A673 (cell line): ENCODE results near the gene ANKRD12.
"Not testable (repeated sequence)": the region's sequence is repeated elsewhere in the genome, so short reads cannot be mapped to it uniquely, and the experiment has no call there.

Experiments used
- EZH2 ChIP-seq: fragments of 200-600 bp; sonication (generic); IDR thresholded peaks from 2 replicates; pipeline ENCODE4 v1.6.1; 2017; ENCODE audit warnings: borderline replicate concordance, low read depth, mild to moderate bottlenecking, mixed read lengths, antibody characterized with exemption, low read length; ENCODE audit not compliant: poor library complexity, severe bottlenecking
- TF ChIP-seq, protein P1 (sequence below): fragments of 300-800, 200-600 bp; sonication (generic); conservative IDR thresholded peaks from 2 replicates; pipeline ENCODE4 v1.5.1; 2017; ENCODE audit warnings: low read depth, mild to moderate bottlenecking, antibody characterized with exemption, low read length, moderate library complexity, mixed read lengths

DNA sequence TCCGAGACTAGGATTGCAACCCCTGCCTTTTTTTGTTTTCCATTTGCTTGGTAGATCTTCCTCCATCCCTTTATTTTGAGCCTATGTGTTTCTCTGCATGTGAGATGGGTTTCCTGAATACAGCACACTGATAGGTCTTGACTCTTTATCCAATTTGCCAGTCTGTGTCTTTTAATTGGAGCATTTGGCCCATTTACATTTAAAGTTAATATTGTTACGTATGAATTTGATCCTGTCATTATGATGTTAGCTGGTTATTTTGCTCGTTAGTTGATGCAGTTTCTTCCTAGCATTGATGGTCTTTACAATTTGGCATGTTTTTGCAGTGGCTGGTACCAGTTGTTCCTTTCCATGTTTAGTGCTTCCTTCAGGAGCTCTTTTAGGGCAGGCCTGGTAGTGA lies 32.9 kb downstream of the ANKRD12 start:
- not testable (repeated sequence) for TF ChIP-seq EZH2
- TF ChIP-seq, protein P1, sequence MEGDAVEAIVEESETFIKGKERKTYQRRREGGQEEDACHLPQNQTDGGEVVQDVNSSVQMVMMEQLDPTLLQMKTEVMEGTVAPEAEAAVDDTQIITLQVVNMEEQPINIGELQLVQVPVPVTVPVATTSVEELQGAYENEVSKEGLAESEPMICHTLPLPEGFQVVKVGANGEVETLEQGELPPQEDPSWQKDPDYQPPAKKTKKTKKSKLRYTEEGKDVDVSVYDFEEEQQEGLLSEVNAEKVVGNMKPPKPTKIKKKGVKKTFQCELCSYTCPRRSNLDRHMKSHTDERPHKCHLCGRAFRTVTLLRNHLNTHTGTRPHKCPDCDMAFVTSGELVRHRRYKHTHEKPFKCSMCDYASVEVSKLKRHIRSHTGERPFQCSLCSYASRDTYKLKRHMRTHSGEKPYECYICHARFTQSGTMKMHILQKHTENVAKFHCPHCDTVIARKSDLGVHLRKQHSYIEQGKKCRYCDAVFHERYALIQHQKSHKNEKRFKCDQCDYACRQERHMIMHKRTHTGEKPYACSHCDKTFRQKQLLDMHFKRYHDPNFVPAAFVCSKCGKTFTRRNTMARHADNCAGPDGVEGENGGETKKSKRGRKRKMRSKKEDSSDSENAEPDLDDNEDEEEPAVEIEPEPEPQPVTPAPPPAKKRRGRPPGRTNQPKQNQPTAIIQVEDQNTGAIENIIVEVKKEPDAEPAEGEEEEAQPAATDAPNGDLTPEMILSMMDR: not testable (repeated sequence)
